B cell (primary cell): Measurements from ENCODE around the gene CCDC8. TPM values are rescaled to one million over a fixed set of nuclear protein-coding genes. Genes with fewer than 3 reads are reported as not detected.
"Not testable (repeated sequence)": the region's sequence is repeated elsewhere in the genome, so short reads cannot be mapped to it uniquely, and the experiment has no call there.

ENCODE experiments used
- ATAC-seq: fragments of 200-7000 bp; cut with Tn5 transposase; one replicate; pipeline ENCODE4 v1.10.0; 2021; ENCODE audit warnings: low read depth, mild to moderate bottlenecking, moderate number of reproducible peaks, moderate library complexity
- CTCF ChIA-PET: fragments of 350-600 bp; sonication (Branson Sonifier 250); formaldehyde crosslinking; loops from one replicate; lab custom pipeline; 2021; ENCODE audit warnings: antibody characterized with exemption, inconsistent platforms; lab: Charles Lee
- POLR2A ChIA-PET: fragments of 350-600 bp; sonication (Branson Sonifier 250); formaldehyde crosslinking; loops from one replicate; lab custom pipeline; 2021; ENCODE audit warnings: antibody characterized with exemption; lab: Charles Lee
- DNase-seq: peaks from one replicate; pipeline ENCODE4 v3.0.0; 2013
- H2AFZ ChIP-seq: 2 replicates; pipeline ENCODE4 v1.6.1; 2012; ENCODE audit warnings: mild to moderate bottlenecking, low read depth, low read length; ENCODE audit not compliant: insufficient read depth, poor library complexity, severe bottlenecking
- H3K27ac ChIP-seq, 2 donors: 1 replicate in 1 of 2; 2 replicates in 1 of 2; pipeline ENCODE4 v1.5.1; 2012 to 2013; ENCODE audit warnings: low read length in 2 of 2, mild to moderate bottlenecking in 2 of 2, moderate library complexity in 1 of 2
- H3K27me3 ChIP-seq, 4 experiments: fragments of 200-600 bp in 1 of 4; sonication (generic) in 1 of 4; replicated peaks in 1 of 4; 1 replicate in 2 of 4; 2 replicates in 2 of 4; pipeline versions ENCODE4 v1.6.1 to v1.7.0; 2013 to 2016; ENCODE audit warnings: low read length in 3 of 4, mild to moderate bottlenecking in 2 of 4, mixed read lengths in 1 of 4, moderate library complexity in 1 of 4; ENCODE audit not compliant: insufficient read depth in 4 of 4, control insufficient read depth in 3 of 4; ENCODE audit errors: control extremely low read depth in 1 of 4
- H3K36me3 ChIP-seq, 2 experiments: replicated peaks in 1 of 2; 1 replicate in 1 of 2; 2 replicates in 1 of 2; pipeline versions ENCODE4 v1.6.1 to v1.7.1; 2013; ENCODE audit warnings: low read length in 1 of 2; ENCODE audit not compliant: insufficient read depth in 2 of 2, control insufficient read depth in 1 of 2; ENCODE audit errors: control extremely low read depth in 1 of 2, extremely low read depth in 1 of 2
- H3K4me1 ChIP-seq, 2 donors: fragments of 200-600 bp in 1 of 2; sonication (generic) in 1 of 2; 1 replicate in 1 of 2; 2 replicates in 1 of 2; pipeline versions ENCODE4 v1.5.1 to v1.6.1; 2013 to 2017; ENCODE audit warnings: low read length in 2 of 2; ENCODE audit not compliant: control insufficient read depth in 2 of 2, insufficient read depth in 2 of 2
- H3K4me2 ChIP-seq: replicated peaks from 2 replicates; pipeline ENCODE3; 2012; ENCODE audit warnings: mild to moderate bottlenecking, low read depth, low read length; ENCODE audit not compliant: poor library complexity, severe bottlenecking
- H3K4me3 ChIP-seq, 5 experiments: fragments of 200-600 bp in 1 of 5; sonication (generic) in 1 of 5; 1 replicate in 3 of 5; 2 replicates in 2 of 5; pipeline versions ENCODE4 v1.5.1 to v1.7.0; 2011 to 2016; ENCODE audit warnings: low read length in 4 of 5, mild to moderate bottlenecking in 4 of 5, low read depth in 2 of 5, control low read depth in 1 of 5, moderate library complexity in 1 of 5; ENCODE audit not compliant: insufficient read depth in 1 of 5; ENCODE audit errors: control extremely low read depth in 1 of 5, extremely low read depth in 1 of 5
- H3K79me2 ChIP-seq: fragments of 200-600 bp; sonication (generic); one replicate; pipeline ENCODE4 v1.6.0; 2016; ENCODE audit warnings: low read length; ENCODE audit not compliant: control insufficient read depth, insufficient read depth
- H3K9ac ChIP-seq: fragments of 200-600 bp; sonication (generic); 2 replicates; pipeline ENCODE4 v1.6.1; 2017; ENCODE audit warnings: mild to moderate bottlenecking, low read length, moderate library complexity
- H3K9me3 ChIP-seq, 3 donors: one replicate each; pipeline versions ENCODE4 v1.6.1 to v1.7.1; 2013; ENCODE audit warnings: low read length in 2 of 3; ENCODE audit not compliant: control insufficient read depth in 2 of 3, insufficient read depth in 1 of 3; ENCODE audit errors: control extremely low read depth in 1 of 3
- H4K20me1 ChIP-seq: 2 replicates; pipeline ENCODE4 v1.6.0; 2012; ENCODE audit warnings: mild to moderate bottlenecking, low read length; ENCODE audit not compliant: insufficient read depth, control insufficient read depth, poor library complexity, severe bottlenecking
- H3K27ac Mint-ChIP-seq: one replicate; pipeline ENCODE4 v1.8.0; 2021; ENCODE audit warnings: mixed read lengths
- H3K27me3 Mint-ChIP-seq: one replicate; pipeline ENCODE4 v1.8.0; 2021; ENCODE audit warnings: mixed read lengths
- H3K4me1 Mint-ChIP-seq: one replicate; pipeline ENCODE4 v1.8.0; 2021; ENCODE audit warnings: mixed read lengths
- H3K4me3 Mint-ChIP-seq: one replicate; pipeline ENCODE4 v1.8.0; 2021; ENCODE audit warnings: mixed read lengths
- H3K9me3 Mint-ChIP-seq: one replicate; pipeline ENCODE4 v1.8.0; 2022; ENCODE audit warnings: mixed read lengths; ENCODE audit not compliant: insufficient read depth
- CTCF ChIP-seq: fragments of 200-600 bp; IDR thresholded peaks from one replicate; pipeline ENCODE4 v1.8.0; 2022; ENCODE audit warnings: antibody characterized with exemption, mild to moderate bottlenecking
- EZH2 ChIP-seq: IDR thresholded peaks from 2 replicates; pipeline ENCODE4 v1.6.1; 2012; ENCODE audit warnings: borderline replicate concordance, low read depth, mild to moderate bottlenecking, moderate library complexity, low read length; ENCODE audit not compliant: insufficient read depth, poor library complexity, severe bottlenecking
- WGBS: methylation state at CpG from one replicate; pipeline ENCODE4 v1.1.5; 2013; ENCODE audit warnings: missing lambda C conversion rate; ENCODE audit not compliant: insufficient coverage; 5-methylcytosine and 5-hydroxymethylcytosine counted together
- intact Hi-C: fragments of 100-400 bp; cut with micrococcal nuclease; formaldehyde crosslinking; loops from one replicate; pipeline ENCODE4 v1.10.0; 2022
- polyA plus RNA-seq: library from polyadenylated mRNA; depleted of rRNA; stranded (reverse); fragments of >200 nt; gene quantifications from 2 replicates; pipeline ENCODE4 v1.2.3, GENCODE V29; 2012
- total RNA-seq, 2 donors: library from RNA; stranded (reverse); fragments of 120-200 nt in 1 of 2; gene quantifications; 1 replicate in 1 of 2; 2 replicates in 1 of 2; pipeline versions ENCODE4 v1.2.3 to v1.2.4, GENCODE V29; 2013 to 2022

The CCDC8 gene
- total and polyA plus RNA-seq, 2 donors (not counting 1 experiment from before 2014, with no cell fraction given), result not detected

GRCh38 chr19:46397801-46398479 is 15.4 kb downstream of the CCDC8 start:
- CTCF ChIA-PET, result interaction anchor here (0.6 to 1.4 kb wide), 3 partner anchors 116 to 479 kb away, joined by 3 to 4 read pairs (median 4); no protein-coding TSS in a partner anchor

GRCh38 chr19:46394402-46394797 is 19.0 kb downstream of the CCDC8 start:
- ChIA-PET POLR2A (interaction anchor here (0.6 kb wide), 1 partner anchor 895 kb away, joined by 5 read pairs; no protein-coding TSS in a partner anchor), CTCF (interaction anchor here (0.7 to 1.7 kb wide), 4 partner anchors 16 to 427 kb away, joined by 3 to 4 read pairs (median 4); no protein-coding TSS in a partner anchor)
- WGBS, result 95% methylated on average over 4 of the region's 5 CpGs
- Histone ChIP-seq H3K4me2 (no peak overlapping the region), H3K79me2 (no peaks in the 10 kb centered on the region), H3K27me3 (peaks cover 0 to 2% (median 0%) of the 10 kb centered on the region in 4 experiments), H3K9ac (no peak overlapping the region), H3K27ac (no peak overlapping the region), H2AFZ (no peak overlapping the region), H4K20me1 (no peaks in the 10 kb centered on the region), H3K9me3 (no peaks in the 10 kb centered on the region), H3K4me1 (peaks cover 0 to 4% of the 10 kb centered on the region in 2 donors), H3K36me3 (peaks cover 0 to 20% of the 10 kb centered on the region in 2 experiments), H3K4me3 (no peak overlapping the region)
- DNase-seq (no peak), ATAC-seq (no peak)
- Mint-ChIP-seq H3K4me1 (peaks cover 5% of the 10 kb centered on the region), H3K9me3 (no peaks in the 10 kb centered on the region), H3K27me3 (peaks cover 12% of the 10 kb centered on the region), H3K27ac (no peak overlapping the region), H3K4me3 (no peak overlapping the region)
- intact Hi-C loops, result no loop called here
- no peak for TF ChIP-seq CTCF
- TF ChIP-seq EZH2, result no peak

More at GRCh38 chr19:46397801-46398479, 15.4 kb downstream of the CCDC8 start:
- H3K4me1 Mint-ChIP-seq, ATAC-seq, H3K4me1 ChIP-seq, H3K27ac Mint-ChIP-seq, POLR2A ChIA-PET, H3K9ac ChIP-seq, DNase-seq, H3K4me2 ChIP-seq, H3K4me3 ChIP-seq, H3K9me3 ChIP-seq, H4K20me1 ChIP-seq, H3K36me3 ChIP-seq, intact Hi-C loops, H3K9me3 Mint-ChIP-seq, H2AFZ ChIP-seq, H3K4me3 Mint-ChIP-seq, H3K79me2 ChIP-seq, H3K27ac ChIP-seq: not testable (repeated sequence)
- H3K27me3 Mint-ChIP-seq, result peaks cover 27% of the 10 kb centered on the region
- H3K27me3 ChIP-seq, result peaks cover 0 to 25% (median 5%) of the 10 kb centered on the region in 4 experiments
- 94% methylated on average over 12 of the region's 14 CpGs for WGBS
